ENCODE results near the gene ATP2C1. TPM values are rescaled to one million over a fixed set of nuclear protein-coding genes. Genes with fewer than 3 reads are reported as not detected.

ATP2C1 gene
- total and polyA plus RNA-seq, 4 donors = 41.4 to 126 (median 74.2) TPM

DNA sequence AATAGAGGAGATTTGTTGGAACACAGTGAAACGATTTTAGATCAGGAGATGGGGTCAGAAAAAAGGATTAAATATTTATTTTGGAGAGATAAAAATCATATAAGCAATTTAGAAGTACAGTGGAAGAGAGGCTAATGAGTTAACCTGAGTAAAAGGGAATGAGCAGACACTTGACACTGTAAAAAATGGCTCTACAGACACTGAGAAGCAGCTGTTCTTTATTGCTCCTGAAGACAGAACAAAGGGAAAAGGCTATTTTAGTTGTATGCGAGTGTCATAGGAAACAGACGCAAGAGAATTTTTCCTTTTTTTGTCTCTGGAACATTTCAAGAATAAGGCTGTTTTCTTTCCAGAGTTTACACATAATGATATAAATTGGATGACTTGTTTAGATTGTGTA is 98.5 kb downstream of the ATP2C1 start:
- Histone ChIP-seq H3K4me3 (no peak overlapping the region), H3K9ac (ENCODE audit: insufficient read depth in 1 of 2, low read length in 2 of 2) (no peak overlapping the region), H3K9me3 (ENCODE audit: control insufficient read depth in 4 of 4, insufficient read depth in 3 of 4, low read length in 3 of 4) (no peaks in the 10 kb centered on the region), H3K4me1 (ENCODE audit: control insufficient read depth in 5 of 5, insufficient read depth in 5 of 5, low read length in 5 of 5) (no peaks in the 10 kb centered on the region), H3K27ac (ENCODE audit: low read depth in 1 of 2, low read length in 1 of 2) (no peak overlapping the region), H3K27me3 (ENCODE audit: control insufficient read depth in 3 of 3, insufficient read depth in 3 of 3, low read length in 2 of 3) (no peaks in the 10 kb centered on the region), H3K36me3 (ENCODE audit: control insufficient read depth in 4 of 4, insufficient read depth in 4 of 4, low read length in 4 of 4) (peaks cover 4 to 15% (median 9%) of the 10 kb centered on the region in 4 donors)
- ATAC-seq (ENCODE audit: insufficient read depth, low FRiP score) (no peak), DNase-seq (no peak)
- no peak for TF ChIP-seq CTCF (IDR thresholded peaks at IDR 0.05; ENCODE audit: control extremely low read depth, extremely low read depth)
- WGBS, 2 donors = 66 to 77% methylated on average over 3 of the region's 3 CpGs

DNA sequence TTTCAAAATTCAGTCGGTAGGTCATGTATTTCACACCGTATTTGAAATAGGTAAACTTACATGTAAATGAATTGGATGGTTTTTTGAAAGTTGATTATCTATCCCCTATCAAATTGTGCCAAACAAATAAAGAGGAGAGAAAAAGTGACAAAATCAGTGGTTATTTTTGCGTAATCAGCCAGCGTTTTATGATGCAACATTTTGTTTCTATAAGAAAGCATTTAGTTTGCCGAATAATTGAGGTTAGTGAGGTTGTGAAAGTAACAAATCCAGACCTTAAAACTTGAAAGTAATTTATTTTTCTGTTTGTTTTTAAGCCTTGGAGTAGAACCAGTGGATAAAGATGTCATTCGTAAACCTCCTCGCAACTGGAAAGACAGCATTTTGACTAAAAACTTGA is 103.4 kb downstream of the ATP2C1 start:
- DNase-seq (no peak), ATAC-seq (ENCODE audit: insufficient read depth, low FRiP score) (no peak)
- Histone ChIP-seq H3K4me3 (no peak overlapping the region), H3K27ac (ENCODE audit: low read depth in 1 of 2, low read length in 1 of 2) (no peak overlapping the region), H3K9me3 (ENCODE audit: control insufficient read depth in 4 of 4, insufficient read depth in 3 of 4, low read length in 3 of 4) (no peaks in the 10 kb centered on the region), H3K27me3 (ENCODE audit: control insufficient read depth in 3 of 3, insufficient read depth in 3 of 3, low read length in 2 of 3) (no peaks in the 10 kb centered on the region), H3K36me3 (ENCODE audit: control insufficient read depth in 4 of 4, insufficient read depth in 4 of 4, low read length in 4 of 4) (peaks cover 8 to 20% (median 11%) of the 10 kb centered on the region in 4 donors), H3K4me1 (ENCODE audit: control insufficient read depth in 5 of 5, insufficient read depth in 5 of 5, low read length in 5 of 5) (peaks cover 0 to 8% (median 0%) of the 10 kb centered on the region in 5 donors), H3K9ac (ENCODE audit: insufficient read depth in 1 of 2, low read length in 2 of 2) (no peak overlapping the region)
- WGBS, 2 donors = 62 to 80% methylated on average over 7 of the region's 7 CpGs
- TF ChIP-seq CTCF (IDR thresholded peaks at IDR 0.05; ENCODE audit: control extremely low read depth, extremely low read depth) = no peak

GRCh38 chr3:131001071-131001470 is 107.2 kb downstream of the ATP2C1 start:
- Histone ChIP-seq H3K27me3 (ENCODE audit: control insufficient read depth in 3 of 3, insufficient read depth in 3 of 3, low read length in 2 of 3) (no peaks in the 10 kb centered on the region), H3K4me1 (ENCODE audit: control insufficient read depth in 5 of 5, insufficient read depth in 5 of 5, low read length in 5 of 5) (peaks cover 0 to 8% (median 0%) of the 10 kb centered on the region in 5 donors), H3K9me3 (ENCODE audit: control insufficient read depth in 4 of 4, insufficient read depth in 3 of 4, low read length in 3 of 4) (no peaks in the 10 kb centered on the region), H3K36me3 (ENCODE audit: control insufficient read depth in 4 of 4, insufficient read depth in 4 of 4, low read length in 4 of 4) (peaks cover 4 to 26% (median 8%) of the 10 kb centered on the region in 4 donors), H3K27ac (ENCODE audit: low read depth in 1 of 2, low read length in 1 of 2) (no peak overlapping the region), H3K4me3 (no peak overlapping the region), H3K9ac (ENCODE audit: insufficient read depth in 1 of 2, low read length in 2 of 2) (no peak overlapping the region)
- ATAC-seq (ENCODE audit: insufficient read depth, low FRiP score) (no peak), DNase-seq (peak in 2 of 3 donors; percentile 77 to 82)
- WGBS, 2 donors = 78 to 81% methylated on average over 1 of the region's 1 CpG
- no peak for TF ChIP-seq CTCF (IDR thresholded peaks at IDR 0.05; ENCODE audit: control extremely low read depth, extremely low read depth)

DNA sequence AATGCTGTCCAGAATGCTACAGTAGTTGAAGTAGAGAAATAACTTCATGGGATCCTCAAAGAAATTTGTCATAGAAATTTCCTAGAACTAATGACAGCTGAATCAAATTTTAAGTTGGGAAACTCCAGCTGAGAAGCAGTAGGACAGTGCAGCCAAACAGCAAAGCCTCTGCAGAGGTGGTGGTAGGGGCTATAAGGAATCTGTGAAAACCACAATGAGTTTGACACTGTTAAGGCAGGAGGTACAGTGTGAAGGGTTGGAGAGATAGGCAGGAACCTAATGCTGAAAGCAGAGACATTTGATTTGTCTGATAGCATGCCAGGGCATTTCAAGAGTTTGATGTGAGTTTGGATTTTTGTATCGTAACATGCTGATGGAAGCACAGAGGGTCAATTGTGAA is 110.7 kb downstream of the ATP2C1 start:
- Histone ChIP-seq H3K4me1 (ENCODE audit: control insufficient read depth in 5 of 5, insufficient read depth in 5 of 5, low read length in 5 of 5) (peaks cover 0 to 8% (median 0%) of the 10 kb centered on the region in 5 donors), H3K4me3 (no peak overlapping the region), H3K36me3 (ENCODE audit: control insufficient read depth in 4 of 4, insufficient read depth in 4 of 4, low read length in 4 of 4) (peaks cover 4 to 18% (median 9%) of the 10 kb centered on the region in 4 donors), H3K9ac (ENCODE audit: insufficient read depth in 1 of 2, low read length in 2 of 2) (no peak overlapping the region), H3K27ac (ENCODE audit: low read depth in 1 of 2, low read length in 1 of 2) (no peak overlapping the region), H3K27me3 (ENCODE audit: control insufficient read depth in 3 of 3, insufficient read depth in 3 of 3, low read length in 2 of 3) (no peaks in the 10 kb centered on the region), H3K9me3 (ENCODE audit: control insufficient read depth in 4 of 4, insufficient read depth in 3 of 4, low read length in 3 of 4) (no peaks in the 10 kb centered on the region)
- no peak for TF ChIP-seq CTCF (IDR thresholded peaks at IDR 0.05; ENCODE audit: control extremely low read depth, extremely low read depth)
- 93 to 97% methylated on average over 1 of the region's 1 CpG for WGBS, 2 donors
- DNase-seq (no peak), ATAC-seq (ENCODE audit: insufficient read depth, low FRiP score) (no peak)

Data from lung (tissue), 12 donors.